Mucosa of descending colon (tissue), 3 donors: ENCODE data around the gene ARHGAP26. TPM values are rescaled to one million over a fixed set of nuclear protein-coding genes. Genes with fewer than 3 reads are reported as not detected.

ENCODE experiments used
- ATAC-seq: fragments of 200-7000 bp; cut with Tn5 transposase; one replicate; pipeline ENCODE4 v1.9.1; 2020; ENCODE audit warnings: mild to moderate bottlenecking, moderate library complexity
- DNase-seq, 3 donors: peaks; one replicate each; pipeline ENCODE4 v3.0.0-alpha.2; 2020
- H3K36me3 ChIP-seq: fragments of 200-600 bp; one replicate; pipeline ENCODE4 v1.8.0; 2021; ENCODE audit warnings: low read depth, mild to moderate bottlenecking
- H3K4me1 ChIP-seq: fragments of 200-600 bp; one replicate; pipeline ENCODE4 v1.8.0; 2021; ENCODE audit warnings: low read depth, mild to moderate bottlenecking
- H3K4me3 ChIP-seq: fragments of 200-600 bp; one replicate; pipeline ENCODE4 v1.8.0; 2021; ENCODE audit warnings: mild to moderate bottlenecking
- H3K9me3 ChIP-seq: fragments of 200-600 bp; one replicate; pipeline ENCODE4 v1.8.0; 2021; ENCODE audit warnings: mild to moderate bottlenecking
- intact Hi-C, 2 donors: fragments of 100-400 bp; cut with DNase I in 1 of 2; cut with micrococcal nuclease in 1 of 2; formaldehyde crosslinking; loops; one replicate each; pipeline versions ENCODE4 v1.11.0 to v1.11.1; 2022; cut with DNase I, micrococcal nuclease
- total RNA-seq, 3 donors: library from RNA; stranded (reverse); fragmentation: NEBNext Ultra II Directional in 2 of 3; extraction: Animal tissue kit (Norgen Biotek cat#: 25700) in 2 of 3; gene quantifications; one replicate each; pipeline versions ENCODE4 v1.2.1 to v1.2.4, GENCODE V29; 2021 to 2023
- TF ChIP-seq, protein P1 (sequence below): fragments of 200-600 bp; IDR thresholded peaks from one replicate; pipeline ENCODE4 v1.8.0; 2022; ENCODE audit warnings: antibody characterized with exemption, mild to moderate bottlenecking
- donor health status: DM: no; HTN: no; CAD: no; lungs with moderate emphysema.
- donor health status: DM: no; HTN: no; CAD: no.
- donor health status: DM: no; HTN: yes; CAD: no.

The ARHGAP26 gene
- total RNA-seq, 3 donors from 2014 or later: 52.9 to 96.0 (median 67.8) TPM

DNA sequence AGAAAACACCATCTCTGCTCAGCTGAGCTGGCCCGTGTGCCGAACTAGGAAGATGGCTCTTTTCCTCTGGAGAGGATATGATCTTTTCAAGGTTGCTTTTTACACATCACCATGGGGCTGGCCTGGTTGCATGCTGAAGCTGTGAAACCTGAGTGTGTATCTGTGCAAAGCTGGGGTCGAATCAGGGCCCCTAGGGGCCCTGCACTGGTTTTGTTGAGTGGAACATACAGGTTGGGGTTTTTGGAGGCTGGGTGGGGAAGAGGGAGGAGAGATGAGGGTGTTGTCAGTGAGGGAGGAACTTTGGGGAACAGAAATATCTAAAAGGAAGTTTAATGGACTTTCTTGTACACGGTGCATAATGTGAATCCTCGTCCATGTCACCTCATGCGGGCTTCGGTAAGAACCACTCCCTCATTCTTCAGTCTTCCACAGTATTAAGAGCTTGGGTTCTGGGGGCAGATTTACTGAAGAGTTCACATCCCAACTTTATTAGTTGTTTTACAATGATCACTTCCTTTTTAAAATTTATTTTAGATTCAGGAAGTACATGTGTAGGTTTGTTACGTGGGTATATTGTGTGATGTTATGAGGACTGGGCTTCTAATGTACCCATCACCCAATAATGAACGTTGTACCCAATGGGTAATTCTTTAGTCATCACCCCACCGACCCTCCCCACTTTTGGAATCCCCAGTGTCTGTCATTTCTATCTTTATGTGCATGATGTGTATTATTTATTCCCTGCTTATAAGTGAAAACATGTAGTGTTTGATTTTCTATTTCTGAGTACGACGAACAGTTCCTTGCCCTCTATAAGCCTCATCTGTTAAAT is 395.1 kb downstream of the ARHGAP26 start:
- Histone ChIP-seq H3K36me3 (no peaks in the 10 kb centered on the region), H3K9me3 (no peaks in the 10 kb centered on the region), H3K4me3 (no peak overlapping the region), H3K4me1 (peaks cover 9% of the 10 kb centered on the region)
- ATAC-seq: no peak
- intact Hi-C loops: no loop called here
- TF ChIP-seq, protein P1, sequence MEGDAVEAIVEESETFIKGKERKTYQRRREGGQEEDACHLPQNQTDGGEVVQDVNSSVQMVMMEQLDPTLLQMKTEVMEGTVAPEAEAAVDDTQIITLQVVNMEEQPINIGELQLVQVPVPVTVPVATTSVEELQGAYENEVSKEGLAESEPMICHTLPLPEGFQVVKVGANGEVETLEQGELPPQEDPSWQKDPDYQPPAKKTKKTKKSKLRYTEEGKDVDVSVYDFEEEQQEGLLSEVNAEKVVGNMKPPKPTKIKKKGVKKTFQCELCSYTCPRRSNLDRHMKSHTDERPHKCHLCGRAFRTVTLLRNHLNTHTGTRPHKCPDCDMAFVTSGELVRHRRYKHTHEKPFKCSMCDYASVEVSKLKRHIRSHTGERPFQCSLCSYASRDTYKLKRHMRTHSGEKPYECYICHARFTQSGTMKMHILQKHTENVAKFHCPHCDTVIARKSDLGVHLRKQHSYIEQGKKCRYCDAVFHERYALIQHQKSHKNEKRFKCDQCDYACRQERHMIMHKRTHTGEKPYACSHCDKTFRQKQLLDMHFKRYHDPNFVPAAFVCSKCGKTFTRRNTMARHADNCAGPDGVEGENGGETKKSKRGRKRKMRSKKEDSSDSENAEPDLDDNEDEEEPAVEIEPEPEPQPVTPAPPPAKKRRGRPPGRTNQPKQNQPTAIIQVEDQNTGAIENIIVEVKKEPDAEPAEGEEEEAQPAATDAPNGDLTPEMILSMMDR: no peak
- DNase-seq: no peak

DNA sequence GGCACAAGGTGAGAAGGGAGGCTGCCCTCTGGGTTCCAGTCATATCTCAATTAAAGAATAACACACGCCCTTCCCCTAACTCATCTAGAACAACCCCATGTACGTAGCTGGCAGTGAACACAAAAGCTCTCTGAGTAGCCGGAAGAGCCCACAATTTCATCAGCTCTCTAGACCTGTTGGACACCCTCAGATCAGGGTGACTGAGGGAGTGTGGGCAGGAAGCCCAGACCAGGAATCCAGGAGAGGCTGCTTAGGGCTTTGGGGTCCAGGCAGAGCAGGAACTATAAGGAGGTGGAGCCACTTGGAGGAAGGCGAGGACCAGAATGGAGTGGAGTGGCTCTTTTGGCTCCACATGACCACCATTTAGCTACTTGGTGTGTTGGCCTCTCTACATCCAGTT is 395.9 kb downstream of the ARHGAP26 start:
- Histone ChIP-seq H3K4me1 (peaks cover 9% of the 10 kb centered on the region), H3K9me3 (no peaks in the 10 kb centered on the region), H3K36me3 (no peaks in the 10 kb centered on the region), H3K4me3 (no peak overlapping the region)
- intact Hi-C loops: no loop called here
- TF ChIP-seq, protein P1: no peak
- ATAC-seq (peak; percentile 33), DNase-seq (no peak)

GRCh38 chr5:143166661-143167420 is 396.7 kb downstream of the ARHGAP26 start:
- intact Hi-C loops: no loop called here
- no peaks in the 10 kb centered on the region for H3K36me3 ChIP-seq
- TF ChIP-seq, protein P1: no peak
- H3K4me3 ChIP-seq: no peak overlapping the region
- DNase-seq (peak in 1 of 3 donors; percentile 58), ATAC-seq (peak; percentile 83)
- H3K9me3 ChIP-seq: no peaks in the 10 kb centered on the region
- peaks cover 9% of the 10 kb centered on the region for H3K4me1 ChIP-seq

DNA sequence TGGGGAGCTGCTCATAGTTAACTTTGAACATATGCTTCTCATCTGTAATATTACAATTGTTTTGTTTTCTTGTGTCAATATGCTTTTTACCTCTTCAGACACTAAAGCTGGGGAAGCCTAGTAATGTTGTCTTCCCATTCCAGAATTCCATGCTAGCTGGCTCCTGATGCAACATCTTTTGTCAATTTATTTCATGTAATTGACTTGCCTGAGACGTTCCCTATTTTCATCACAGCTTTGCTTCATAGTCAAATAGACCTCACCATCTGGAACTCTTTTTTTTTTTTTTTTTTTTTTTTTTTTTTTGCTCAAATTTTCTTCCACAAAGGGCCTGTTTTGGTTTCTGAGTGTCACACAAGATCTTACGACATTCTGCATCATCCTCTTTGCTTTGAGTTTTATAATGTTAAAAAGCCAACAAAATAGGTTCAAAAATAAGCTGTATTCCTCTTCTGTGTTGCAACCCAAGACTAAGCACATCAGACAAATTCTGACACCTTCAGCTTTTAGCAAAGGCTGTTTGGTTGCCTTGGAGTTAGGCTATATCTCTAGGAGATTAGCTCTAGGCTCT is 398.1 kb downstream of the ARHGAP26 start:
- Histone ChIP-seq H3K4me3 (no peak overlapping the region), H3K9me3 (no peaks in the 10 kb centered on the region), H3K4me1 (peaks cover 9% of the 10 kb centered on the region), H3K36me3 (no peaks in the 10 kb centered on the region)
- ATAC-seq: no peak
- TF ChIP-seq, protein P1: no peak
- DNase-seq: no peak
- intact Hi-C loops: no loop called here

GRCh38 chr5:143168921-143169810 is 399.0 kb downstream of the ARHGAP26 start:
- H3K4me3 ChIP-seq: no peak overlapping the region
- intact Hi-C loops: no loop called here
- ATAC-seq (no peak), DNase-seq (no peak)
- H3K36me3 ChIP-seq: no peaks in the 10 kb centered on the region
- no peaks in the 10 kb centered on the region for H3K9me3 ChIP-seq
- TF ChIP-seq, protein P1: no peak
- peaks cover 9% of the 10 kb centered on the region for H3K4me1 ChIP-seq
